ENCODE measurements around the gene NT5C2. TPM values are rescaled to one million over a fixed set of nuclear protein-coding genes. Genes with fewer than 3 reads are reported as not detected.

NT5C2 gene
- total and polyA plus RNA-seq, 2 donors (not counting 3 experiments of a cell fraction or from before 2014, with no cell fraction given), result 47.2 to 69.9 TPM

- no TSS peak for BruUV-seq (replicated peaks)
- Histone ChIP-seq H3K36me3 (ENCODE audit: control insufficient read depth in 2 of 2, extremely low read depth in 1 of 2, insufficient read depth in 2 of 2, low read length in 2 of 2) (no peaks in the 10 kb centered on the region), H3K9me3 (replicated peaks; ENCODE audit: control insufficient read depth, insufficient read depth, low read length) (no peaks in the 10 kb centered on the region), H3K9ac (replicated peaks; ENCODE audit: extremely low read depth, insufficient read depth, low read length) (no peak overlapping the region), H4K20me1 (replicated peaks; ENCODE audit: control insufficient read depth, extremely low read depth, insufficient read depth, low read length) (no peaks in the 10 kb centered on the region), H3K9me1 (replicated peaks; ENCODE audit: control insufficient read depth, extremely low read depth, insufficient read depth, low read length) (no peaks in the 10 kb centered on the region), H3K79me2 (ENCODE audit: control insufficient read depth, insufficient read depth, low read length) (peaks cover 9% of the 10 kb centered on the region), H3K4me3 (replicated peaks in 1 of 3; ENCODE audit: insufficient read depth in 1 of 3, low read depth in 1 of 3, low read length in 3 of 3) (no peak overlapping the region), H3K4me1 (ENCODE audit: control insufficient read depth, extremely low read depth, insufficient read depth, low read length) (no peaks in the 10 kb centered on the region), H3K27me3 (ENCODE audit: control insufficient read depth in 2 of 2, insufficient read depth in 2 of 2, low read length in 2 of 2) (no peaks in the 10 kb centered on the region), H2AFZ (ENCODE audit: low read depth, low read length) (no peak overlapping the region), H3K4me2 (ENCODE audit: insufficient read depth, low read length) (no peak overlapping the region), H3K27ac (ENCODE audit: insufficient read depth, low read depth, low read length) (no peak overlapping the region)
- intact Hi-C loops (cut with micrococcal nuclease), result no loop called here
- FAIRE-seq (no peak), DNase-seq (ENCODE audit: low read depth, low spot score) (no peak)
- ChIA-PET CTCF (no interaction called here), POLR2A (no interaction called here)
- dilution Hi-C loops (cut with MboI; ENCODE audit: extremely low pct_ligation_motif_present, low sequenced_read_pairs), result no loop called here
- TF ChIP-seq MAX (IDR thresholded peaks at IDR 0.05; ENCODE audit: insufficient read depth, insufficient read length) (no peak), JUN (IDR thresholded peaks at IDR 0.05; ENCODE audit: borderline replicate concordance, insufficient read depth, insufficient read length, low read depth) (no peak), POLR2AphosphoS5 (IDR thresholded peaks at IDR 0.05; ENCODE audit: insufficient read depth, low read depth, low read length) (no peak), EZH2 (IDR thresholded peaks at IDR 0.05; ENCODE audit: borderline replicate concordance, low read depth, low read length, severe bottlenecking) (no peak), FOS (IDR thresholded peaks at IDR 0.05; ENCODE audit: borderline replicate concordance, insufficient read depth, low read length) (no peak), CTCF (IDR thresholded peaks at IDR 0.05; ENCODE audit: extremely low read depth in 1 of 2, insufficient read depth in 1 of 2, low read depth in 1 of 2, low read length in 2 of 2) (no peak), POLR2A (IDR thresholded peaks at IDR 0.05; ENCODE audit: low read depth, low read length) (no peak), MYC (IDR thresholded peaks at IDR 0.05; ENCODE audit: low read depth, low read length) (no peak), GATA2 (IDR thresholded peaks at IDR 0.05; ENCODE audit: insufficient read depth, insufficient read length, low read depth, low read length) (no peak)
Measured at GRCh38 chr10:103114876-103115275, 78.2 kb downstream of the NT5C2 start.

Data from endothelial cell of umbilical vein (primary cell).